ENCODE data around the gene ANAPC16. TPM values are rescaled to one million over a fixed set of nuclear protein-coding genes. Genes with fewer than 3 reads are reported as not detected.
"Not testable (repeated sequence)": the region's sequence is repeated elsewhere in the genome, so short reads cannot be mapped to it uniquely, and the experiment has no call there.

Gene ANAPC16
- total RNA-seq, 1 donor from 2014 or later: 105 TPM

DNA sequence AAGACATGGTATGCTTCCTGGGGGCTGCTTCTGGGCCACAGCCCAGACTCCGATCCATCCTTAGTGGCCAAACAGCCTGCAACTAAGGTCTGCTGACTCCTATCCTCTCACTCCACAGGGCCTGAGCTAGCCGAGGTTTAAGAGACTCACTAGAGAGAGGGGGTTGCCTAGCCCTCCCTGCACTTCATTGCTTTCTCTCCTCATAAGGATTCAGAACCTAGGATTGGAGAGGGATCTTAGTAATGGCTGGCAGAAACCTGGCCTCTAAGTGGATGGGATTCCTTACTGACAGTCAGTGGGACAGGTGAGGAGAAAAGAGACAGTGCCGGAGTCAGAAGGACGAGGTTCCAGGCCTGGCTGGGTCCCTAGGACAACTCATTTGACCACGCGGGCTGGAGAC is 49.7 kb downstream of the ANAPC16 start:
- H3K27me3 ChIP-seq (ENCODE audit: control insufficient read depth, insufficient read depth, low read length): no peaks in the 10 kb centered on the region
- no peak for DNase-seq (ENCODE audit: low read depth)
- TF ChIP-seq, protein P1, sequence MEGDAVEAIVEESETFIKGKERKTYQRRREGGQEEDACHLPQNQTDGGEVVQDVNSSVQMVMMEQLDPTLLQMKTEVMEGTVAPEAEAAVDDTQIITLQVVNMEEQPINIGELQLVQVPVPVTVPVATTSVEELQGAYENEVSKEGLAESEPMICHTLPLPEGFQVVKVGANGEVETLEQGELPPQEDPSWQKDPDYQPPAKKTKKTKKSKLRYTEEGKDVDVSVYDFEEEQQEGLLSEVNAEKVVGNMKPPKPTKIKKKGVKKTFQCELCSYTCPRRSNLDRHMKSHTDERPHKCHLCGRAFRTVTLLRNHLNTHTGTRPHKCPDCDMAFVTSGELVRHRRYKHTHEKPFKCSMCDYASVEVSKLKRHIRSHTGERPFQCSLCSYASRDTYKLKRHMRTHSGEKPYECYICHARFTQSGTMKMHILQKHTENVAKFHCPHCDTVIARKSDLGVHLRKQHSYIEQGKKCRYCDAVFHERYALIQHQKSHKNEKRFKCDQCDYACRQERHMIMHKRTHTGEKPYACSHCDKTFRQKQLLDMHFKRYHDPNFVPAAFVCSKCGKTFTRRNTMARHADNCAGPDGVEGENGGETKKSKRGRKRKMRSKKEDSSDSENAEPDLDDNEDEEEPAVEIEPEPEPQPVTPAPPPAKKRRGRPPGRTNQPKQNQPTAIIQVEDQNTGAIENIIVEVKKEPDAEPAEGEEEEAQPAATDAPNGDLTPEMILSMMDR (IDR thresholded peaks at IDR 0.05; ENCODE audit: insufficient read depth, low read length, poor library complexity, severe bottlenecking): no peak
- H3K4me3 ChIP-seq (ENCODE audit: low read depth, low read length): no peak overlapping the region
- no peaks in the 10 kb centered on the region for H3K36me3 ChIP-seq (ENCODE audit: control insufficient read depth, insufficient read depth, low read length)

DNA sequence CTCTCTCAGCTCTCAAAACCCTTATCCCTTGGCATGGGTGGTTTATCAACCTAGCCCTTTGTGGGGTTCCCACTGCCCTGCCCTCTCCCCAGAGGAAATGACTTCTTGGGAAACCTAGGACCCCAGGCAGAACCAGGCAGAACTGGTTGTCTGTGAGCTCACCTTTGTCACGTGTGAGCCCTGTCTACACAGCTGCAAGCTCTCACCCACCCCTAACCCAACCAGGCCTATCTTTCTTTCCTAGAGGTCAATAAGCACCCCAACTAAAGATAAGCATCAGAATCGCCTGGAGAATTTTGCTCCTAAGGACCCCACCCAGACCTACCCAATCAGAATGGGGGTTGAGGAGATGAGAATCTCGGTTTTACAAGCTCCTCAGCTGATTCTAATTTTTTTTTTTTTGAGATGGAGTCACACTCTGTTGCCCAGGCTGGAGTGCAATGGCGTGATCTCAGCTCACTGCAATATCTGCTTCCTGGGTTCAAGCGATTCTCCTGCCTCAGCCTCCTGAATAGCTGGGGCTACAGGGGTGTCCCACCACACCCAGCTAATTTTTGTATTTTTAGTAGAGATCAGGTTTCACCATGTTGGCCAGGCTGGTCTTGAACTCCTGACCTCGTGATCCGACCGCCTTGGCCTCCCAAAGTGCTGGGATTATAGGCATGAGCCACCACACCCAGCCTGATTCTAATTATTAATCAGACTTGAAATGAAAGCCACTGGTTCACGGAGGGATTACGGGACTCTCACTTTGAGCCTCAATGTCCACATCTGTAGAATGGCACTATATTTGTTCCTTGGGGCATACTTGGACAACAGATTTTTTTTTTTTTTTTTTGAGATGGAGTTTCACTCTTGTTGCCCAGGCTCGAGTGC is 50.4 kb downstream of the ANAPC16 start:
- no peak for DNase-seq (ENCODE audit: low read depth)
- TF ChIP-seq, protein P1 (IDR thresholded peaks at IDR 0.05; ENCODE audit: insufficient read depth, low read length, poor library complexity, severe bottlenecking): no peak
- H3K36me3 ChIP-seq (ENCODE audit: control insufficient read depth, insufficient read depth, low read length): no peaks in the 10 kb centered on the region
- H3K27me3 ChIP-seq (ENCODE audit: control insufficient read depth, insufficient read depth, low read length): no peaks in the 10 kb centered on the region
- H3K4me3 ChIP-seq (ENCODE audit: low read depth, low read length): no peak overlapping the region

DNA sequence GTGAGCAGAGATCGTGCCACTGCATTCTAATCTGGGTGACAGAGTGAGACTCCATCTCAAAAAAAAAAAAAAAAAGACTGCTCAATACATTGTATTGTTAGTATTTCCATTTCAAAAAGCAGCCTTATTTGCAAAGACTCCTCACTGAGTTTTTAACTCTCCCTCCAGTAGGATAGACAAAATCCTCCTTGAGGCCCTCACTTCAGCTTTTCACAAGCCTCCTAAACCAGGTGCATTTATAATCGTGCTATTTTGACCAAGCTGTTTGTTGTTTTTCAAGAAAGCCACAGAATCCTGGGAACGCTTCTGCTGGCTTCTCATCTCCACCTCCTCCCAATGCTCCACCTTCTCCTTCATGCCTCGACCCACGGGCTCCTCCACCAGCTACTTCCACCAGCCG is 51.6 kb downstream of the ANAPC16 start:
- no peaks in the 10 kb centered on the region for H3K27me3 ChIP-seq (ENCODE audit: control insufficient read depth, insufficient read depth, low read length)
- TF ChIP-seq, protein P1 (IDR thresholded peaks at IDR 0.05; ENCODE audit: insufficient read depth, low read length, poor library complexity, severe bottlenecking): no peak
- no peak overlapping the region for H3K4me3 ChIP-seq (ENCODE audit: low read depth, low read length)
- no peak for DNase-seq (ENCODE audit: low read depth)
- no peaks in the 10 kb centered on the region for H3K36me3 ChIP-seq (ENCODE audit: control insufficient read depth, insufficient read depth, low read length)

DNA sequence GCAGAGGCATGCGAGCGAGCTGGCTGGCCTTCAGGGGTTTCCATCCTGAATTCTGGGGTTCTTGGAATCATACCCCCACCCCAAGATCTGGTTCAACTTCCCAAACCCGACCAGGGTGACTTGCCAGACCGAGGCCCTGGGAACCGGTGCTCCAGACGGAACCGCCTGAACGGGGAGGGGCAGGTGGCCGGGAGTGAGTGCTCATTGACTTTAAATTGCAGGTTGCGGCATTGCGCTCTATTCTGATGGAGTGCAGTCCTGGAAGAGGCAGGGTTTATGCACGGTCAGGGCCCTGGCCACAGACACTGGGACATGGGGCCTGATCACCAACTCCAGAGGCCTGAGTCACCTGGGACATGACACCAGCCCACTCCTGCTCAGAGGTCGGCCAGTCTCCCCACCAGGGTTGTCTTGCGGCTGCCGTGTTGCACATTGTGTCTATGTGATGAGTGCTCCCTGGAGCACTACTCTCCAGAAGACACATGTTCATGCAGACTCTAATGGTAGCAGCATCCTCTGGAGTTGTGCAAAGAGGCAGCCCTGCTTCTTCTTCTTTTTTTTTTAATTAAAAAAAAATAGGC is 52.1 kb downstream of the ANAPC16 start:
- no peak overlapping the region for H3K4me3 ChIP-seq (ENCODE audit: low read depth, low read length)
- TF ChIP-seq, protein P1 (IDR thresholded peaks at IDR 0.05; ENCODE audit: insufficient read depth, low read length, poor library complexity, severe bottlenecking): no peak
- H3K27me3 ChIP-seq (ENCODE audit: control insufficient read depth, insufficient read depth, low read length): no peaks in the 10 kb centered on the region
- DNase-seq (ENCODE audit: low read depth): no peak
- no peaks in the 10 kb centered on the region for H3K36me3 ChIP-seq (ENCODE audit: control insufficient read depth, insufficient read depth, low read length)

DNA sequence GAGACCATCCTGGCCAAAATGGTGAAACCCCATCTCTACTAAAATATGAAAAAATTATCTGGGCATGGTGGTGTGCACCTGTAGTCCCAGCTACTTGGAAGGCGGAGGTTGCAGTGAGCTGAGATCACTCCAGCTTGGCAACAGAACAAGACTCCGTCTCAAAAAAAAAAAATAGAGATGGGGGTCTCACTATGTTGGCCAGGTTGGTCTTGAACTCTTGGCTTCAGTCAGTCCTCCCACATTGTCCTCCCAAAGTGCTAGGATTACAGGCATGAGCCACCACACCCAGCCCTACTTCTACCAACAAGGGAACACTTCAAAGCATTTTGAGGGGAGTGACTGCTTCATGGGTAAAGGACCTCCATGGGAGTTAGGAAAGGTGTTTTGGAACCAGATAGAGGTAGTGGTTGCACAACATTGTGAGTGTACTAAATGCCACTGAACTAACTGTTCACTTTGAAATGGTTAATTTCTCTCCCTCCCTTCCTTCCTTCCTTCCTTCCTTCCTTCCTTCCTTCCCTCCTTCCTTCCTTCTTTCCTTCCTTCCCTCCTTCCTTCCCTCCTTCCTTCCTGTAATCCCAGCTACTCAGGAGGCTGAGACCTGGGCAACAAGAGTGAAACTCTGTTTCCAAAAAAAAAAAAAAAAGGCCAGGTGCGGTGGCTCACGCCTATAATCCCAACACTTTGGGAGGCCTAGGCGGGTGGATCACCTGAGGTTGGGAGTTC is 52.8 kb downstream of the ANAPC16 start:
- H3K36me3 ChIP-seq (ENCODE audit: control insufficient read depth, insufficient read depth, low read length); H3K27me3 ChIP-seq (ENCODE audit: control insufficient read depth, insufficient read depth, low read length); DNase-seq (ENCODE audit: low read depth); H3K4me3 ChIP-seq (ENCODE audit: low read depth, low read length): not testable (repeated sequence)

DNA sequence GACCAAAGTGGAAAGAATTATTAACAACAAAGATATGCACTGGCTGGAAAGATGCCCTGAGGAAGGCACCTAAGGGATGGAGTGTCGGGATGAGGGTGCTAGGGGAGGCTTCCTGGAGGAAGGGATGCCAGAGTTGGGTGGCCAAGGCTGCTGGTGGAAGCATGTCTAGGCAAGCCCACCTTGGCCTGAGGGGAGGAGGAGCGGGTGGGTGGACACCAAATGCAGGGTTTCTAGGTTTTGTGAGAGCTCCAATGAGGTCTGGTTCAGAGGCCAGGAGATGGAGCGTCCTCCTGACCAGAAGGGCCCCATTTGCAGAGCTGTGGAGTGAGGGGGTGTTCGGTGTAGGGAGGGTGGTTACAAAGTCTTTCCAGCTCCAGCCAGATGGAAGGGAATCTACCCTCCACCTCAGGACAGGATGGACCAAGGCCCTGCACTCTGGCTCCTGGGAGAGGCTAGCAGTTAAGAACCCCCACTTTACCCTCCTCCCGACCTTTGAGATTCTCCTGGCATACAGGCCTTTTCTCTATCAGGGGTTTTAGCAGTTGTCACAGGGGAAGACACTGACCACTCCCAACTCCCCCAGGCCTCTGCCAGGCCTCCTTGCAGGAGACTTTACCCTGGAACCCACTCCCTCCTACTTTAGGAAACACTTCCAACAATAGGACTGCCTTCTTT is 54.9 kb downstream of the ANAPC16 start:
- TF ChIP-seq, protein P1 (IDR thresholded peaks at IDR 0.05; ENCODE audit: insufficient read depth, low read length, poor library complexity, severe bottlenecking): no peak
- no peak for DNase-seq (ENCODE audit: low read depth)
- Histone ChIP-seq H3K27me3 (ENCODE audit: control insufficient read depth, insufficient read depth, low read length) (no peaks in the 10 kb centered on the region), H3K36me3 (ENCODE audit: control insufficient read depth, insufficient read depth, low read length) (peaks cover 6% of the 10 kb centered on the region), H3K4me3 (ENCODE audit: low read depth, low read length) (no peak overlapping the region)

Measured in kidney epithelial cell (primary cell).